DMS53 treated with DMSO at 0.1 percent for 48 hours (cell line): ENCODE measurements around the gene KCND1.

ENCODE experiments used
- DNase-seq: peaks from one replicate; lab custom pipeline; 2025; ENCODE audit not compliant: unreplicated experiment; lab: John Stamatoyannopoulos, UW

The KCND1 gene

DNA sequence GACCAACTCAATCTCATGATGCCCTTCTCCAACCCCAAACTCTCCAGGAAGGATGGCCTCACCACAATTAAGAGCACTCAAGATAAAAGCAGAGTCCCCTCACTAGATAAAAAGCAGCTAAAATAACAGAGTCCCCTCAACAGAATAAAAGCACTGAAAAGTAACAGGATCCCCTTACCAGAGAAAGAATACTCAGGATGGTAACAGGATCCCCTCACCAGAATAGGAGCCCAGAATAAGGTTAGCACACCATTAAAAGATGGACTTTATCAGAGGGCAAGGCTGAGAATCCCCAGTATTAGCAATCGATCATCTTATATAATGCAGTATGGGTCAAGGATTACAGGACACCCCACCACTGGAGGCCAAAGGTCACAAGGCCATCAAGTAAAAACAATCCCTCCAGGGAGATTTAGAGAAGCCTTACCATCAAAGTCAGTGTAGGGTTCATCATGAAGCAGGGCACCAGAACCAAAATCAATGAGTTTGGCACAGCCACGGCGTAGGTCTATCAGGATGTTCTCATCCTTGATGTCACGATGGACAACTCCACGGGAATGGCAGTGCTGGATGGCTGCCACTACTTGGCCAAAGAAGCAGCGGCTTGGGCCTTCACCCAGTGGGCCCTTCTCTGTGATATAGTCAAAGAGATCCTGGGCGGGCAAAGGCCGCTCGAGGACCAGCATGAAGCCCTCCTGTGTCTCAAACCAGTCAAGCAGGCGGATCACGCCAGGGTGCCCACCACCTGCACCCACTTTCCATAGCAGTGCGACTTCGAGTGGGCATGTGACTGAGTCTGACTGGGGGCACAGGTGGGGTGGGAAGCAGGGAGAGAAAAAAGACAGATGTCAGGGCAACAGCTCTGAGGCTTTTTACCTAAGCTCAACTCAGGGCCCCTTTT lies 56.8 kb downstream of the KCND1 start:
- no peak for DNase-seq

DNA sequence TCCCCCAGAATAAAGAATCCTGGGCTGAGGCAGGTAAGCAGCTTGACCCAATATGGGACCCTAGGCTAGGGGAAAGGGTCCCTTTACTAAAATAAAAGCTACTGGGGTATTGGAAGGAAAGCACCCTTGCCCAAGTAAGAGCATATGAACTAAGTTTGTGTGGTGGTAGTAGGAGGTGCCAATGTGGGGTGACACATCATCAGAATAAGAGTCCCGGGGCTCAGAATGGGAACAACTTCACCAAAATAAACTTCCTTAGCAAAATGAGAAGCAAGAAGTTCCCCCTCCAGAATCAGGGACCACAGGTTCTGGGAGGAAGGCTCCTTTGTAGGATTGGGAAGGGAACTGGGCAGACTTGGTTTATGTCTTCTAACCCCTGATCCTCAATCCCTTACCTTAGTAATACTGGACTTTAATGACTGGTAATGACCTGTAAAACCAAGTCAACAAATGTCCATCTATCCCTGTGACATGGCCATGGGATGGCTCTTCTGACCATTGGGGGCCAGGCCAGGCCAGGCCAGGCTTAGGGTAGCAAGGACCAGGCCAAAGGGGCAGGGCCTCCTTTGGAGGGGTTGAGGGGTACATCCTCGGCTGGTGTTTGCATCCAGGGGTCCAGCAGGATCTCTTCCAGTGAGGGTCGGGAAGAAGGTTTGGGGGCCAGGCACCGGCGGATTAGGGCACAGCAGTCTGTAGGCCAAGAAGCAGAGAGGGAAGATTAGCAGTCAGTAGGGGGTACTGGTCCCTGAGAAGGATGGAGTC lies 57.9 kb downstream of the KCND1 start:
- DNase-seq, result no peak

DNA sequence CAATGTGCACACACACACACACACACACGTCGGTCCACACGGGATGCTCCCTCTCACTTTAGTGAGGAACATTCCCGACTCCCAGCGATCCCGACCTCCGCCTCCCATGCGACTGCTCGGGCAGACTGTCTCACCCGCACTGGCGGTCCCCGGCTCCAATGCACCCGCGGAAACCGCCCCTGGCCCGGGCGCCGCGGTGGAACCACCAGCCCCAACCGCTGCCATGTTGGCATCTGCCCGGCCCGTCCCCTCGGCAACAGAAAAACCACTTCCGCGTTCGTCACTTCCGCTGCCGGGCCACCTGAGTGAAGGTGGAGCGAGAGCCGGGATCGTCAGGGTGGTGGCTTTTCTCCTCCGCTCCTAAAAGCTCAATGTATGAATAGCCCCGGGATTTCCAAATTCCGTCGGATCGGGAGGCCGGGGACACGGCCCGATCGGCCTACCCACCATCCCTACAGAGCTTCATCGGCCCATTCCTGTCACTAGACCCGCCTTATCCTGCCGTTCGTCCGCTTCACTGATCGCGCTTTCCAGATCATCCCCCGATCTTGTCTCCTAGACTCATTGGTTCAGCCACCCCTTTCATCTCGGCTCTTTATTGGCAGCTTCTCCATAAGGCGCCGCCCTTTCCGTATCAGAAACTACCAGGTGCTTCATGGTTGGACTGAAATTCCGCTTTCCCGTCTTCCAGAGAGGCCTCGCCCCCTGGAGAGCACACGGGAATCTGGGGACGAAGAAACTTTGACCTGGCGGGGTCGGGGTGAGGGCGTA lies 60.0 kb downstream of the KCND1 start, which contains the start of gene SLC35A2:
SLC35A2 (minus strand) TSS at position 235 of the 771 bp plus-strand sequence; CDS start at position 225, 10 bp downstream.
- peak; percentile 89 for DNase-seq
